RWPE1 (cell line): ENCODE measurements around the gene PRKAB1.
"Not testable (repeated sequence)": the region's sequence is repeated elsewhere in the genome, so short reads cannot be mapped to it uniquely, and the experiment has no call there.

ENCODE experiments used
- CTCF ChIA-PET: fragments of 350-600 bp; sonication (Branson Sonifier 250); formaldehyde crosslinking; extraction: SDS; loops from one replicate; lab custom pipeline; 2021; lab: Yijun Ruan, JAX
- POLR2A ChIA-PET: fragments of 400-600 bp; formaldehyde crosslinking; extraction: SDS; loops from one replicate; lab custom pipeline; 2020; ENCODE audit warnings: antibody characterized with exemption; ENCODE audit not compliant: low non-redundant PET; lab: Yijun Ruan, JAX
- DNase-seq: peaks from one replicate; pipeline ENCODE4 v3.0.0; 2012; ENCODE audit warnings: low spot score
- H3K27ac ChIP-seq: fragments of 450-650 bp; 2 replicates; pipeline ENCODE4 v1.5.1; 2017
- TF ChIP-seq, protein P1 (sequence below): fragments of 450-650 bp; conservative IDR thresholded peaks from 2 replicates; pipeline ENCODE4 v1.5.1; 2017; ENCODE audit warnings: low read depth, mild to moderate bottlenecking

Gene PRKAB1

DNA sequence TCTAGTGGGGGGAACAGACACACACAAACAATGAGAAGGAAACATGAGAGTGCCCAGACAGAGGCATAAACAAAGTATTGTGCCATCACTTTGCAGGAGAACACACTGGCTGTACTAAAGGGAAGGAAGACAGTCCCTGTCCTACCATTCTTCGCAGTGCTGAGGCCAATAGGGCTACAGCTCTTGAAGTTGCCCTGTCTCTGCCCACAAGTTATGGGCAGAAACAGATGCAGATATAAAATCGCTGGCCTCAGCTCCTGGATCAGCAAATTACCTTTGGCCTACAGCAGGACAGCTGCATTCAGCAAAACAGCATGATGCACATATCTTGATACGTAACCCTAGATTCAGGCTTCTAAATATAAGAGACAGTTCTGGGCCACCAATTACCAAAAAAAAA is 23.0 kb upstream of the PRKAB1 start:
- POLR2A ChIA-PET = no interaction called here
- no peak overlapping the region for H3K27ac ChIP-seq
- CTCF ChIA-PET = interaction anchor here (0.5 kb wide), 1 partner anchor 10 kb away, joined by 5 read pairs; no protein-coding TSS in a partner anchor
- no peak for DNase-seq
- TF ChIP-seq, protein P1, sequence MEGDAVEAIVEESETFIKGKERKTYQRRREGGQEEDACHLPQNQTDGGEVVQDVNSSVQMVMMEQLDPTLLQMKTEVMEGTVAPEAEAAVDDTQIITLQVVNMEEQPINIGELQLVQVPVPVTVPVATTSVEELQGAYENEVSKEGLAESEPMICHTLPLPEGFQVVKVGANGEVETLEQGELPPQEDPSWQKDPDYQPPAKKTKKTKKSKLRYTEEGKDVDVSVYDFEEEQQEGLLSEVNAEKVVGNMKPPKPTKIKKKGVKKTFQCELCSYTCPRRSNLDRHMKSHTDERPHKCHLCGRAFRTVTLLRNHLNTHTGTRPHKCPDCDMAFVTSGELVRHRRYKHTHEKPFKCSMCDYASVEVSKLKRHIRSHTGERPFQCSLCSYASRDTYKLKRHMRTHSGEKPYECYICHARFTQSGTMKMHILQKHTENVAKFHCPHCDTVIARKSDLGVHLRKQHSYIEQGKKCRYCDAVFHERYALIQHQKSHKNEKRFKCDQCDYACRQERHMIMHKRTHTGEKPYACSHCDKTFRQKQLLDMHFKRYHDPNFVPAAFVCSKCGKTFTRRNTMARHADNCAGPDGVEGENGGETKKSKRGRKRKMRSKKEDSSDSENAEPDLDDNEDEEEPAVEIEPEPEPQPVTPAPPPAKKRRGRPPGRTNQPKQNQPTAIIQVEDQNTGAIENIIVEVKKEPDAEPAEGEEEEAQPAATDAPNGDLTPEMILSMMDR = no peak

DNA sequence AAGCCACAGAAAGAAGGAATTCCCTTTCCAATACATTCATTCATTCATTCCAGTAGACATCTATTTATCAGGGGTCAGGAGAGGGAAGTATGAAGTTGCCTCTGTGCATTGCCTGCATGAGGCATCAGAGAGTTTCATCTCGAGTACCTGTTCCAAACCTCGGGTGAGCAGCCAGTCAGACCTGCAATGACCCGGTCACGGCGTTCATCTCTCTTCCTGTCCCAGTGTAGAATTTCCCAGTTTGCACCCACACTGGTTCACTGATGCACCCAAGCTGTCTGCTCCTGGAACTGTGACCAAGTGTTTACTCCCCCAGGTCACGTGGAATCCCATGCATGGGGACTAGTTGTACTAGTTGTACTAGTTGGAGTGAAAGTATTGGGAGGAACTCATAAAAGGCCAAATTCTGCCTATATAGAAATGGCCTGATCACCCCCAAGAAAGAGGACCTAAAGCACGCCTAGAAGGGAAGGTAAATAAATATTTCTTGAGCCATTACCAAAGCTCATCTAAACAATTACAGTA is 22.3 kb upstream of the PRKAB1 start:
- CTCF ChIA-PET = interaction anchor here (0.5 to 0.6 kb wide), 2 partner anchors 11 to 751 kb away, joined by 5 read pairs; no protein-coding TSS in a partner anchor
- H3K27ac ChIP-seq = no peak overlapping the region
- no peak for DNase-seq
- TF ChIP-seq, protein P1 = no peak
- POLR2A ChIA-PET = no interaction called here

DNA sequence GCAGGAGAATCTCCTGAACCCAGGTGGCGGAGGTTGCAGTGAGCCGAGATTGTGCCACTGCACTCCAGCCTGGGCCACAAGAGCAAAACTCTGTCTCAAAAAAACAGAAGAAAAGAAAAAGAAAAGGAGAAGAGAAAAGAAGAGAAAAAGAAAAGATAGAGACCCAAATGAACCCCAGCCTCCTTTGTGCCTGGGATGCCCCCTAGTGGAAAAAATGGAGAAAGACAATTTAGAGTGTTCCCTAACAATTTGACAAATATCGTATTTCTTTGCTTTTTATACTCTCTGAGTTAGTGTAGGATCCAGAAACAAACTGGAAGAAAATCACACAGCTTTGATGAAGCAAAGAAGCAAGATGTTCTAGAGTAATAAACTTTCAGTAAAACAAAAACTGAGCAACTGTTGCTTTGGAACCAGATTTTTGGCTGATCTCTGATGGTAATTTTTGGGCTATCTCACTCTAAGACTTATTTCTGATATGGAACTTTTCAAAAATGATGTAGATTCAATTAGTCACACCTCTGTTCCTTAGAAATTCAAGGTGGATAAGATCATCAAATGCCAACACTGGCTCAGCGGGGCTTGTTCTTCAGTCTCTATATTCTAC is 18.6 kb upstream of the PRKAB1 start:
- H3K27ac ChIP-seq = no peak overlapping the region
- DNase-seq = peak; percentile 26
- TF ChIP-seq, protein P1 = peak; percentile 71
- ChIA-PET POLR2A (no interaction called here), CTCF (interaction anchor here (1.0 to 1.6 kb wide), 2 partner anchors 18 to 104 kb away, joined by 4 to 10 read pairs; partner anchors contain the start of gene PRKAB1)

GRCh38 chr12:119652665-119653064 is 15.3 kb upstream of the PRKAB1 start:
- POLR2A ChIA-PET = no interaction called here
- CTCF ChIA-PET = no interaction called here
- TF ChIP-seq, protein P1 = no peak
- DNase-seq = no peak
- no peak overlapping the region for H3K27ac ChIP-seq

DNA sequence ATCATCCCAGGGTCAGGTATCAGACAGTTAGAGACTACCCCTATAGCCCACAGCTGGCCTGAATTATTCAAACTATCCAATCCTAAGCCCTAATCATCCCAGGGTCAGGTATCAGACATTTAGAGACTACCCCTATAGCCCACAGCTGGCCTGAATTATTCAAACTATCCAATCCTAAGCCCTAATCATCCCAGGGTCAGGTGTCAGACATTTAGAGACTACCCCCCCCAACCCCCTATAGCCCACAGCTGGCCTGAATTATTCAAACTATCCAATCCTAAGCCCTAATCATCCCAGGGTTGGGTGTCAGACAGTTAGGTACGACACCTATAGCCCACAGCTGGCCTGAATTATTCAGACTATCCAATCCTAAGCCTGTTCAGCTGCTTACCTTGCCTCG is 10.9 kb upstream of the PRKAB1 start:
- DNase-seq, CTCF ChIA-PET, POLR2A ChIA-PET, H3K27ac ChIP-seq: not testable (repeated sequence)

GRCh38 chr12:119658166-119658565 is 9.8 kb upstream of the PRKAB1 start:
- DNase-seq, POLR2A ChIA-PET: not testable (repeated sequence)
- CTCF ChIA-PET = interaction anchor here (0.6 to 1.0 kb wide), 4 partner anchors 9 to 200 kb away, joined by 3 to 4 read pairs (median 3); no protein-coding TSS in a partner anchor

DNA sequence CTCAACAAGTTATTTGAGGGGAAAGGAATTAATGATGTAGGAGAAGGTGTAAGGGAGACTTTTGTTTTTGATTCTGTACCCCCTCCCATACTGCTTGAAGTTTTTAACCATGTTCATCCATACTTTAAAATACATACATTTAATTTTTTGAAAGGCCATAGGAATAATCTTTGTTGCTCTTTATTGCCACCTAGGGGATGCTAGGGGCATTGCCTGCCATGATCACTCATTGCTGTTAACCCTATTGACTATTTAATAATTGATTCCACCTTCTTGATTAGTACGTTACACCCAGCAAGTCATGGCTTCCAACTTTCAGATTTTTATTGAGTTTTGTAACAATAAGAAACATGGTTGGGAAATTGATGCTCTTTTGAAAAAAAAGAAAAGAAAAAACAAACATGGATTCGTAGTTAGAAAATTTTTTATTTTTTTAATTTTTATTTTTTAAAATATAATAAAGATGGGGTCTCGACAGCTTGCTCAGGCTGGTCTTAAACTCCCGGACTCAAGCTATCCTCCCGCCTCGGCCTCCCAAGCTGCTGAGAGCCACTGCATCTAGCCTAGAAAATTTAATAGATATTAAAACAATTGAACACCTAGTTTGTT is 8.5 kb upstream of the PRKAB1 start:
- ChIA-PET POLR2A (no interaction called here), CTCF (interaction anchor here (0.7 to 1.0 kb wide), 3 partner anchors 8 to 214 kb away, joined by 3 to 6 read pairs (median 4); no protein-coding TSS in a partner anchor)
- H3K27ac ChIP-seq = no peak overlapping the region
- TF ChIP-seq, protein P1 = peak; percentile 94
- peak; percentile 54 for DNase-seq

More at GRCh38 chr12:119658166-119658565, 9.8 kb upstream of the PRKAB1 start:
- not testable (repeated sequence) for H3K27ac ChIP-seq
